Germinal center (tissue), 1 donor: Measurements from ENCODE around the gene ZFYVE1.
"Not testable (repeated sequence)": the region's sequence is repeated elsewhere in the genome, so short reads cannot be mapped to it uniquely, and the experiment has no call there.

ENCODE experiments used
- DNase-seq: peaks from one replicate; pipeline ENCODE4 v3.0.0; 2012; ENCODE audit warnings: mixed read lengths, low spot score

The ZFYVE1 gene

DNA sequence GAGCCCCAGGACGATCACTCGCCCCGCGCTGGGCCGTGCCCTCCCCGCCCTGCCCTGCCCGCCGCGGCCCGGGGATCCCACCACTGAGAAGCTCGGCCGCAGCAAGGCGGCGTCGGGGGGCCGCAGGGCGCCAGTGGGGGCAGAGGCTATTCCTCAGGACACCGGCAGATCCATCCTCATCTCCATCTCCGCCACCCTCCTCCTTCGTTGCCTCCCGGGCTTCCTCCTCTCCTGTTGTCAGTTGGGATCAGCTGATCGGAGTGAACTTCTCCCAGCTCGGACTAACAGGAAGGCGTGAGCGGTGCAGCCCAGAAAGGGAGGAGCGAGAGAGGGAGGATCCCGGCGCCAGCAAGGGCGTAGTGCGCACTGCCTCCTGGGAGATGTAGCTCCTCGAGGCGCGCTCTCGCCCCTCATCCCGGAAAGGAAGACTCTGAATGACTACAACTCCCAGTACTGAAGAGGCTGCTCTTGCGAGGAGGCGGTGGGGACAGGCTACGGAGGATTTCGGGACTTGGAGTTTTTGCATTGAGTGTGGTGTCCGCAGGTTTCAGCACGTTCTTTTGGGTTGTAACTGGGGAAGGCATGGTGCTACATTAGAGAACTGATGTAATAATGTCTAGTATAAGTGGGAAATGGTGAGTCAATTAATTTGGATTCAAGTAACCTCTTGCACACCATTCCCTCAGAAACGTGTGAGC is at the start of gene ZFYVE1:
Gene ZFYVE1, minus strand, starts transcription at position 262 of the 698 bp plus-strand sequence. CDS start 2,598 bp downstream, outside the sequence.
- peak; percentile 93 for DNase-seq

DNA sequence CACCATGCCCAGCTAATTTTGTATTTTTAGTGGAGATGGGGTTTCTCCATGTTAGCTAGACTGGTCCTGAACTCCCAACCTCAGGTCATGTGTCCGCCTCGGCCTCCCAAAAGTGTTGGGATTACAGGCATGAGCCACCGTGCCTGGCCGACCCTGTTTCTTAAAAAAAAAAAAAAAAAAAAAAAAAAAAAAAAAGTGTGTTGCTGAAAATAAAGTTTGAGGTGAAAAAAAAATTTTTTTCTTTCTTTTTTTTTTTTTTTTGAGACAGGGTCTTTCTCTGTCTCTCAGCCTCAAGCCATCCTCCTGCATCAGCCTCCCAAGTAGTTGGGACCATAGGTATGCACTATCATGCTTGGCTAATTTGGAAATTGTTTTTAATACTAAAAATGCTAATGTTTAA is 42.7 kb upstream of the ZFYVE1 start:
- DNase-seq: no peak

DNA sequence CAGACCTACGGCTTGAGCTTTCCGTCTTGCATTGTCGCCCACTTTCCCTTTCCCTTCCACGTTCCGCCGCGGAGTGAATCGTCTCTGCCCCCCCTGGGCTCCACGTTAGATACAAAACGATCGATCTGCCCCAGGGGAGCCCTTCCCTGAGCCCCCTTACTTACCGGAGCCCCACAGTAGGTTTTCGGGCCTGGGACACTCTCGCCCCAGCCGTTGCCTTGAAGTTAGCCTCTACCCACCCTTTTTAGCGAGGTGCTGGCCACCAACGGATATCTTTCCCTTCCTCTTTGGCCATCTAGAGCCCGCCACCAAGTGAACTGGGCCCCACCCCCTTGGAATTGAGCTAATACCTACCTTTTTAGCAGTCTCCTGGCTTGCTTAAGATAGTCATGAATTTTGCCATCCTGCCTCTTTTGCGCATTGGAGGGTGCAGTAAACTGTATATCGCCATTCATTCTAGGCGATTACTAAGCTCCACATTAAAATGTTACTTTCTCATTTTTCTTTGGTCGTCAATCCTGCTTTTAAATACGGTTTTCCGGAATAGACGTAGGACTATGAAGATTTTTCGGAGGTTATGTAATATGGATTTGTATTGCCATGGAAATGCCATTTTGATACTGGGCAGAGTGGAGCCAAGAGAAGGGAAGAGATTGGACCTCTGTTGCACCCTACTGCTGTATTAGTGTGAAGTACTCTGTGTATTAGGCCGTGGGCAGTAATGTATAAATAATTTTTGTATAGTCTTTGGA is 32.2 kb upstream of the ZFYVE1 start:
- DNase-seq: peak; percentile 10

- peak; percentile 96 for DNase-seq
Observed at GRCh38 chr14:73058224-73058921, 31.5 kb upstream of the ZFYVE1 start, which contains the start of gene RBM25. Gene RBM25 (plus strand): TSS chr14:73058534. CDS start chr14:73071642, 13,108 bp downstream.

GRCh38 chr14:73057944-73058223 is 31.0 kb upstream of the ZFYVE1 start:
- DNase-seq: no peak

DNA sequence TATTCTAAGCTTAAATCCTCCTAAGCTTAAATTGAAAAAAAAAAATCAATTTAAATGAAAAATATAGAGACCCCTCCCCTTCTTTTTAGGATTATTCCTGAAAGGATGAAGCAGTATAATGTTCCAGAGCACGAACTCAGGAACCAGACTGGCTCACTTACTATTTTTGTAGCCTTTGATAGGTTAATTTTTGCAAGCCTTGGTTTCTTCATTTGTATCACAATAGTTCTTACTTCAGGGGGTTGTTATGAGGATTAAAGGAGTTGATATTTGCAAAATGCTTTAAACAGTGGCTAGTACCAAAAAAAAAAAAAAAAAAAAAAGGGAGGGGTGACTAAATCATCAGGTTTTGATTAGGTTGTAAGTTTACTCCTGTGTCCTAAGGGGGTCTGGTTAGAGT is 28.3 kb upstream of the ZFYVE1 start:
- no peak for DNase-seq

DNA sequence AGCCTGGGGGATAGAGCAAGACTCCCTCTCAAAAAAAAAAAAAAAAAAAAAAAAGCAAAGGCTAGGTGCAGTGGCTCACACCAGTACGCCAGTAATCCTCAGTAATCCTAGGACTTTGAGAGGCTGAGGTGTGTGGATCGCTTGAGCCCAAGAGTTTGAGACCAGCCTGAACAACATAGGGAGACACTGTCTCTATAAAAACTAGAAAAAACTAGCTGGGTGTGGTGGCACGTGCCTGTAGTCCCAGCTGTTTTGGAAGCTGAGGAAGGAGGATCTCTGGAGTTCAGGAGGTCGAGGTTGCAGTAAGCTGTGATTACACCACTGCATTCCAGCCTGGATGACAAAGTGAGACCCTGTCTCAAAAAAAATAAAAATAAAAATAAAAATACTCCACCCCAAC is 22.5 kb upstream of the ZFYVE1 start:
- DNase-seq: no peak

- DNase-seq: peak; percentile 13
Observed at GRCh38 chr14:73047808-73048207, 20.9 kb upstream of the ZFYVE1 start.

- DNase-seq: not testable (repeated sequence)
Observed at GRCh38 chr14:73036706-73037450, 10.0 kb upstream of the ZFYVE1 start.

DNA sequence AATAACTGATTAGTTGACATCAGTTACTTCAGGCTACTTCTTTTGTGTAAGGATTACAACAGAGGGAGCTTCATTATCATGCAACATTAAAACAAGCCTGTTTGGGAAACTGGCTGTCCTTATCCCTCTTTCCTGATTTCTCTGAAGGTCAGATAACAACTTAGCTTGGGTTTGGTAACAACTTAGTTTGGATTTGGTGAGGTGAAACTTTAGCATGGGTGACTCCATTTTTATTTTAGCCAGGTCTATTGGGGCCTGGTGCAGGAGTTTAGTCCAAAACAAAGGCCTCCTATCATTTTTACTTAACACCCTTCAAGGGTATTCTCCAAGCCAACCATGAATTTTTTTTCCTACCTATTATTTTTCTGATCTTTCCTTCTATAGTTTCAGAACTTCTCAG is 1.1 kb upstream of the ZFYVE1 start:
- no peak for DNase-seq

DNA sequence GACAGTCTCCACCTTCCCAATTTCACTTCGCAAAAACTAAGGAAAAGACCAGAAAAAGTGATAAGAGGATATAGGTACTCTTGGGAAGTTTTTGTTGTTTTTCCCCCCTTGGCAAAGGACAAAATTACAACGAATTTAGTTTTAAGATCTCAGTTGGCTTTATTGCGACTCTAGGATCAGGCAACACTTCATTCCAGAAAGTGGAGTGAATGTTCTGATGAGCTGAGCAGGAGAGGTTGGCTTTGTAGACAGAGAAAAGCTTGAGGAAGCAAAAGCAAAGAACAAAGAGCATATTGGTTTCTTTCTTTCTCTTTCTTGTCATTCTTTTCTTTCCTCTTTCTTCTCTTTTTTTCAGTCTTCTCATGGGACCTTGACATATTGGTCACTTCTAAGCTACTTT is 640 bp upstream of the ZFYVE1 start:
- DNase-seq: no peak

DNA sequence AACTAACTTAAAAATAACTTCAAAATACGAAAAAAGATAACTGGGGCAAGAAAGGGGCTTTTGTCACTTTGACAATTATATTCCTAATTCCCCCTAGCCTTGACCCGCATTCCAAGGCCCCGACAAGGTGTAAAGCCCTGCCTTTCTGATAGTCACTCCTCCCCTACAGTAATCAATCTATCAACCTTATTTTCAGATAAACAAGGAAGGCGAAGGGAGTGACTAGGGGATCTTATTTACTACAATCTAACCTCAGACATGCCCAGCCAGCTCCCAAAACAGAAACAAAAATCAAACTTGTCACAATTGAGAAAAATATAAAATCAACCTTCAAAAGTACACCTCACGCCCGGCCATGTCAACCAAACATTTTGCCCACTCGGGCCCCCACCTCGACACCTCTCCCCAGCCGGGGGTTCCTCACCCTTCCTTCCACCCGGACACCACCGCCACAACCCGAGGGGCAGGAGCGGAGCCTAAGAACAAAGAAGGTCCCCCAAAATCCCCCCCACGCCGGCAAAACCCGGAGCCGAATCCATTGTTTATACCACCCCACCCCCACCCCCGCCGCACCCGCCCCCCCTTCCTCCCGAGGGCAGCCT is 562 bp downstream of the ZFYVE1 start:
- DNase-seq: no peak

- no peak for DNase-seq
Observed at GRCh38 chr14:73025544-73025943, 1.4 kb downstream of the ZFYVE1 start.

- no peak for DNase-seq
Observed at GRCh38 chr14:73022051-73022450, 4.9 kb downstream of the ZFYVE1 start.

- not testable (repeated sequence) for DNase-seq
Observed at GRCh38 chr14:73016011-73016410, 10.9 kb downstream of the ZFYVE1 start.

DNA sequence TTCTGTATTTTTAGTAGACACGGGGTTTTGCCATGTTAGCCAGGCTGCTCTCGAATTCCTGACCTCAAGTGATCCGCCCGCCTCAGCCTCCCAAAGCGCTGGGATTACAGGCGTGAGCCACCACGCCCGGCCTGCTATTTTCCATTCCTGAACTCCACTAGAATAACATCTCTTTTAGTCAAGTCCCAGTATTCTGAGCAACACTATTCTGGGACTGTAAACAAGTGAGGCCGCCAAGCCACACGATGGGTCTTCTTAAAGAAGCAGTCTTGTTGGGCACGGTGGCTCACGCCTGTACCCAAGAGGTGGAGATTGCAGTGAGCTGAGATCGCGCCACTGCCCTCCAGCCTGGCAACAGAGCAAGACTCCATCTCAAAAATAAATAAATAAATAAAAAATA is 11.4 kb downstream of the ZFYVE1 start:
- DNase-seq: not testable (repeated sequence)

DNA sequence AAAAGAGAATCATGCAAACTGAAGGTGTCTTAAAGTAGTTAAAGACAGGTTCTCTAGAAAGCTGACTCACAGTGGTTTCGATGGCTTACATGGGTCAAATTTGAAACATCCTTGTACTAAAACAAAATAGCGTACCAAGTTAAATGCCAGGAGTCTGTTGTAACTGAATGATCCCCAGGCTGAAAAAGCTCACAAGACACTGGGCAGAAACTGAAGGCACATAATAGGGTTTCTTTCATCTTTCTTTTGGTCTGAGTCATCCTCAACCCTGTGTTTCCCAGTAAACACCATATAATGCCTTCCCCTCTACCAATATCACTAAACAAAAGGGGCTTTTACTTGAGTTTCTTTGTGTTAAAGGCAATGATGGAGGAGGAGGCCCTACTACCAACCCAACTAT is 12.8 kb downstream of the ZFYVE1 start:
- no peak for DNase-seq

GRCh38 chr14:73011189-73011588 is 15.7 kb downstream of the ZFYVE1 start:
- DNase-seq: not testable (repeated sequence)

- DNase-seq: no peak
Observed at GRCh38 chr14:73008501-73008900, 18.4 kb downstream of the ZFYVE1 start.

DNA sequence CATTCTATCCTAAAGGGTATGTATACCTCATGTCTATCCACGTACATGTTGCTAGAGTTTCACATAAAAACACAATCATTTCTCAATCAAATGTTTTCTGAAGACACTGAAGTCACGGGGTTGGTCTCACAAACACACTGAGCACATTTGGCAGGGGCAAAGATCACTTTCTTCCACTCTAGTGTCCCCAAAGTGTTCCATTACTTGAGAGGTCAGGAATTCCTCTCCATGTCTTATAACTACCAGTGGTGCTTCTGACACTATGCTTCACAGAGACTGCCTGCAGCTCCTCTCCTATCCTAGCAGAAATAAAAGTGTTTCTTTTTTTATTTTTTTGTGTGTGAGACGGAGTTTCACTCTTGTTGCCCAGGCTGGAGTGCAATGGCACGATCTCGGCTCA is 19.1 kb downstream of the ZFYVE1 start:
- DNase-seq: no peak

DNA sequence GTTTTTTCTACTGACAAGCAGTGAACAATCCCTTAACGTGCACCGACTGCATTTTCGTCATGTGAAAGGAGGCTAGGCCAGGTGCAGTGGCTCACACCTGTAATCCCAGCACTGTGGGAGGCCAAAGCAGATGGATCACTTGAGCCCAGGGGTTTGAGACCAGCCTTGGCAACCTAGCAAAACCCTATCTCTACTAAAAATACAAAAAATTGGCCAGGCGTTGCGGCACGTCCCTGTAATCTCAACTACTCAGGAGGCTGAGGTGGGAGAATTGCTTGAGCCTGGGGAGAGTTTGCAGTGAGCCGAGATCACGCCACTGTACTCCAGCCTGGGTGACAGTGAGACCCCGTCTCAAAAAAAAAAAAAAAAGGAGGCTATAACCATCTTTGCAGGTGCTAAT is 22.3 kb downstream of the ZFYVE1 start:
- DNase-seq: not testable (repeated sequence)

- no peak for DNase-seq
Observed at GRCh38 chr14:73003681-73004080, 23.2 kb downstream of the ZFYVE1 start.
